ENCODE data around the gene HIC1.

HIC1 gene

GRCh38 chr17:2024572-2025219 is 30.2 kb upstream of the HIC1 start:
- intact Hi-C loops (cut with DNase I), result no loop called here

DNA sequence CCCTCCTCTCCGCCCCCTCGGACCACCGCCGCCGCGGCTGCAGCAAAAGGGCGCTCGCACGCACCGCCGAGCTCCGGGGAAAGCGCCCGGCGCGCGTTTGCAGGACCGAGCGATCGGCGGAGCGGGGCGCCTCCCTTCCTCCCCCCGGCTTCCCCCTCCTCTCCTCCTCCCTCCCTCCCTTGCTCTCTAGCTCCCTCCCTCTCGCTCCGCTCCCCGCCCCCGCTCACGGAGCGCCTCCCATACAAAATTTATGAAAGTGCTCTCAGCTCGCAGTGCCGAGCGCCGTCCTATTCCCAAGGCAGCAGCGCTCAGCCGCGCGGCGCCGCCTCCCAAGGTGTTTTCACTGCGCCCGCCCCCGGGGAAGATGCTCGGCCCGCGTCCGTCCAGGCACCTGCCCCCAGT is 29.7 kb upstream of the HIC1 start, which contains the start of gene RTN4RL1:
Gene RTN4RL1 (minus strand): TSS at position 115 of the 402 bp plus-strand sequence. CDS start 469 bp downstream, outside the sequence.
- peak in 9 of 10 donors; percentile 35 to 97 (median 81) for DNase-seq
- intact Hi-C loops (cut with DNase I), result no loop called here

More at GRCh38 chr17:2024572-2025219, 30.2 kb upstream of the HIC1 start:
- DNase-seq, result peak in 1 of 10 donors; percentile 77

DNA sequence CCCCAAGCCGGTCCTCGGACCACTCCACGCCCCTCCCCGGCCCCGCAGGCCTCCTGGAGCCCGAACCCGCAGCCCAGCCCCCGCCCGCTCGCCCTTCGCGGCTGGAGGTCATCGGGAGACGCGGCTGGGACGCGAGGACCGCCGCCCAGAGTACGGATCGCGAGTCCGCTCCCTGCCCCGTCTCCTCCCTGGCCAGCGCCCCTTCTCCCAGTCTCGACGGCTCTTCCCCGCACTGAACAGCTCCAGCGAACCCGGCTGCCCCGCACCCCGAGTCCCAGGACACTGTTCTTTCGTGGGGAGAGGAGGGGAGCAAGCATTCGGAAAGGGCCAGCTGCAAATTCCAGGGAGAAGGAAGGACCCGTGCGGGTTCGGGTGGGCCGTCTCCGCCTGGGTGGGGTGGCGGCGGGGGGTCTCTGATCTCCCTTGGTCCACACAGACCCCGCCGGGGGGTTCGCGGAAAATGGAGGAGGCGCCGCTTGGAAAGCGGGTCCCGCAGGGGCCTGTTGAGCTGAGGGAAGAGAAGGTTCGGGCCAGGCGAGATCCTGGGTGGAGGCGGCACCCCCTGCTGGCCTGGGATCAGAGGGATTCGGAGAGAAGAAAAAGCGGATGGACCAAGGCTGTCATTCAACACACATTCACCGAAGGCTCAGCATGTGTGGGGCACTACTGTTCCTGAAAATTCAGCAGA is 29.1 kb upstream of the HIC1 start:
- peak in 9 of 10 donors; percentile 55 to 95 (median 79) for DNase-seq
- intact Hi-C loops (cut with DNase I), result loop anchor here (1.0 kb wide), 1 partner anchor 117 kb away; no protein-coding TSS in a partner anchor

DNA sequence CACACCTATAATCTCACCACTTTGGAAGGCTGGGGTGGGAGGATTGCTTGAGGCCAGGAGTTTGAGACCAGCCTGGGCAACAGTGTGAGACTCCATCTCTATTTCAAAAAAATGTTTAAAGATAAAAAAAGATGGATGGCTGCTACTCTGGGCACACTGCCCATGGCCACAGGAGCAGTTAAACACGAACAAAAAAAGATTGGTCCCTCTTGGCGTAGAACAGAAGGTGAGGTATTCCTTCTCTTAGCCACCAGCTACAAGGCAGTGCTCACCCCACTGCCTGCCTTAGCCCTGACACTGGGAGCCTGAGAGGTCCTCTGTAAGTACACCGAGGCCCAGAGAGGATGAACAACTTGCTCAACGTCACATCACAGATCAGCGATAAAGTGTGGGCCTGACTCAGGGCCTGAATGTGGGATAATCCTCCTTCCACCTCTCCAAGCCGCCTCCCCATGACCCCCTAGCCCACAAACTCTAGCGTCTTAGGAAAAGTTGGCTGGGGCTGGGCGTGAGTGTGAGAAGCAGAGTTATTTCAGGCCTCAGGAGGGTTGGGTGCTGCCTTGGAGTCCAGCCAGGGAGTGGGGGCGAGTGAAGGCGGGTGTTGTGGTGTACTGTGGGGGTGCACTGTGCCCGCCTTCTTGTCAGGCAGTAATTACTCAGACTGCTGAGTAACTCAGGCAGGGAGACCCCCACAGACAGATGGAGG is 27.2 kb upstream of the HIC1 start:
- intact Hi-C loops (cut with DNase I), result no loop called here
- peak in 2 of 10 donors; percentile 82 to 85 for DNase-seq

- intact Hi-C loops (cut with DNase I), result no loop called here
- DNase-seq, result no peak
Measured at GRCh38 chr17:2028234-2028614, 26.7 kb upstream of the HIC1 start.

DNA sequence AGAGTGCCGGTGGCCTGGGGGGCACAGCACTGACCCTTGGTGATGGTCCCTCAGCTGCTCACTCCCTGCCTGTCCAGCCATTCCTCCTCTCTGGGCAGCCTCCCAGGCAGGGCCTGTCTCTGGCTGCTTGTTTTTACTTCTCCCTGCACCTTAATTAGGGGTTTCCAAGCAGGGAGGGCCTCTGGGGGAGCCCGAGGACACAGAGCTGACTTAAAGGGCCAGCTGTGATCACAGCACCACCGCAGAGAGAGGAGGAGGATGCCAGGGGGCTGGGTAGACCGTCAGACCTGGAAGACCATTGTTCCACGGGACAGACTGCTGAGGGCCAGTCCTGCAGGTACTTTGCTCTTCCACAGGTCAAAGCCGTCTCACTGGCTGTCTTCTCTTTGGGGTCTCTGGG is 26.2 kb upstream of the HIC1 start:
- no peak for DNase-seq
- intact Hi-C loops (cut with DNase I), result no loop called here

GRCh38 chr17:2029911-2030778 is 24.8 kb upstream of the HIC1 start, which contains the start of gene DPH1:
DPH1 (plus strand) TSS chr17:2030153; CDS start chr17:2030170, 17 bp downstream.
- peak; percentile 81 to 99 (median 90) for DNase-seq
- intact Hi-C loops (cut with DNase I), result loop anchor here (10.0 kb wide), 1 partner anchor 315 kb away; the partner anchor contains the start of gene TLCD2

DNA sequence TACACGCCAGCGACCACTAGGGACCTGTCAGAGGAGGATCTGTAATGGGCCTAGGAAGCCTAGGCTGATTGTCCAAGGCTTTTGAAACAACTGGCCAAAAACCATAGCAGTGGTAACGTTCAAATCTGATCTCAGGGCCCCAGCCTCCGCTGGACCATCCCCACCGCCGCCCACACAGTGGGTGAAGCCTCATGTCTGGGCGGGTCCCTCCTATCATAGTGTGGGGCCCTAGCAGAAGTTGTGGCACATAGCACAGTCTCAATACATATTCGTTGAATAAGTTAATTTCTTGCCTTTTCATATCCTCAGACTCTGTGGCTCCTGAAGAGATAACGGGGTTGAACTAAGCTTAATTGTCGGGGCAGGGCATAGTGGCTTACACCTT is 24.1 kb upstream of the HIC1 start:
- intact Hi-C loops (cut with DNase I), result loop anchor here (10.0 kb wide), 1 partner anchor 316 kb away; the partner anchor contains the start of gene TLCD2
- DNase-seq, result peak in 2 of 10 donors; percentile 58 to 84

GRCh38 chr17:2033153-2033552 is 21.8 kb upstream of the HIC1 start:
- intact Hi-C loops (cut with DNase I), result loop anchor here (10.0 kb wide), 1 partner anchor 318 kb away; the partner anchor contains the start of gene TLCD2
- DNase-seq, result no peak

DNA sequence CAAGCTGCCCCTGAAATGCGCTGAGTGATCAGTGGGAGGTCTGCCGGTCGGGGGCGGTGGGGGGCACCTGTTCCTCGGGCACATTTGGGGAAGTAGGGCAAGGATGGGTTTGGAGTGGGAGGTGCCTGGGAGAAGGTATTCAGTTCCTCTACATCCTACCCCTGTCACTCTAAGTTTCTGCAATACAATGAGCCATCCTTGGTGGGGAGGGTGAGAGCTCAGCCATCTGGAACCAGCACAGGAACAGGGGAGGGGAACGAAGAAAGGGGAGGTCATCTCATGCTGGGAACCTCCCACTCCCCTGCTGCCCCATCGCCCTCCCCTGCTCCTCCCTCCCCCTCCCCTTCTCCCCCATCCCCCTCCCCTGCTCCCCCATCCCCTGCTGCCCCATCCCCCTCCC is 20.7 kb upstream of the HIC1 start:
- intact Hi-C loops (cut with DNase I), result loop anchor here (10.0 kb wide), 1 partner anchor 319 kb away; the partner anchor contains the start of gene TLCD2
- DNase-seq, result no peak

- intact Hi-C loops (cut with DNase I), result loop anchor here (10.0 kb wide), 1 partner anchor 320 kb away; the partner anchor contains the start of gene TLCD2
- no peak for DNase-seq
Measured at GRCh38 chr17:2034806-2035540, 19.9 kb upstream of the HIC1 start.

GRCh38 chr17:2035541-2036488 is 19.1 kb upstream of the HIC1 start:
- intact Hi-C loops (cut with DNase I), result loop anchor here (10.0 kb wide), 1 partner anchor 321 kb away; the partner anchor contains the start of gene TLCD2

GRCh38 chr17:2037155-2037554 is 17.7 kb upstream of the HIC1 start:
- intact Hi-C loops (cut with DNase I), result loop anchor here (10.0 kb wide), 1 partner anchor 322 kb away; the partner anchor contains the start of gene TLCD2
- DNase-seq, result no peak

More at GRCh38 chr17:2035541-2036488, 19.1 kb upstream of the HIC1 start:
- peak in 1 of 10 donors; percentile 5 for DNase-seq

DNA sequence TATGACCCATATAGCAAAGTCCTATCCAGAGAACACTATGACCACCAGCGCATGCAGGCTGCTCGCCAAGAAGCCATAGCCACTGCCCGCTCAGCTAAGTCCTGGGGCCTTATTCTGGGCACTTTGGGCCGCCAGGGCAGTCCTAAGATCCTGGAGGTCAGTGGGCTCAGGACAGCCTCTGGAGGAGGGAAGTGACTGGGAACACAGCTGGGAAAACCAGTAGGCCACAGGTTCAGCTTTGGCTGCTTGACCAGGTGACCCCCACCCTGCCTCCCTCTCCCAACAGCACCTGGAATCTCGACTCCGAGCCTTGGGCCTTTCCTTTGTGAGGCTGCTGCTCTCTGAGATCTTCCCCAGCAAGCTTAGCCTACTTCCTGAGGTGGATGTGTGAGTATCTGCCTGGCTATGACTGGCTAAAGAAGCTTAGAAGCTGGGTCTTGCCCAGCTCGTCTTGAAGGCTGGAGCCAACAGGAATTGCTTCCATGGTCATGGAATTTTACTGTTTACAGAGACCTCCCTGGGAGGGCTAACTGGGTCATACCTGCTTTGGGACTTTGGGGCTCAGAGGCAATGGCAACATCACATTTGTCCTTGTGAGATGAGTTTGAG is 14.6 kb upstream of the HIC1 start:
- no peak for DNase-seq
- intact Hi-C loops (cut with DNase I), result no loop called here

- intact Hi-C loops (cut with DNase I), result no loop called here
- DNase-seq, result no peak
Measured at GRCh38 chr17:2040942-2041560, 13.9 kb upstream of the HIC1 start.

DNA sequence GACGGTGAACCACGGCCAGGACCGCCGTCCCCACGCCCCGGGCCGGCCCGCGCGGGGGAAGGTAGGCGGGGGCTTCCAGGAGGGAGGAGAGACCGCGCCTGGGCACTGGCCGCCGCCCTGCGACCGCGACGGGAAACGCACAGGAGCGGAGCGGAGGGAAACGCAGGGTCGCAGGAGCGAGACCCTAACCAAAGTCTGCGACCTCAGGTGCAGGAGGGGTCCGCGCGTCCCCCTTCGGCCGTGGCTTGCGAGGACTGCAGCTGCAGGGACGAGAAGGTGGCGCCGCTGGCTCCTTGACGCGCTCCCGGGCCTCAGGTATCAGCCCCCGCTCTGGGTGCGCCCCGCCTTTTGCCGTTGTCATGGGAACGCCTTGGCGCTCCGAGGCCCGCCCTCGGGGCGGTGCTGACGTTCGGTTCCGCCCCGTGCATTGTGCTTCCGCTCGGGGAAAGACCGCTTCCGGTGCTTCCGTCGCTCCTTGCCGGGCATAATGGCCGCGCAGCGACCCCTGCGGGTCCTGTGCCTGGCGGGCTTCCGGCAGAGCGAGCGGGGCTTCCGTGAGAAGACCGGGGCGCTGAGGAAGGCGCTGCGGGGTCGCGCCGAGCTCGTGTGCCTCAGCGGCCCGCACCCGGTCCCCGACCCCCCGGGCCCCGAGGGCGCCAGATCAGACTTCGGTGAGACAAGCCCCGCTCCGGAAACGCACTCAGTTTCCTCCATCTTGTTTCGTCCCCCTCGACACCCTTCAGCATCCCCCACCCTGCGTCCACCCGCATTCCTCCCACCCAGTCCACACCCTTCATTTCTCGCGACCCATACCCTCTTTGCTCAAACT is 13.1 kb upstream of the HIC1 start, which contains the start of gene OVCA2:
Gene OVCA2 (plus strand): TSS at position 462 of the 829 bp plus-strand sequence. CDS start 26 bp downstream, at position 488.
- intact Hi-C loops (cut with DNase I), result no loop called here
- DNase-seq, result peak; percentile 88 to 99 (median 96)
